WI38 (cell line): ENCODE data around the gene SLC7A4.
"Not testable (repeated sequence)": the region's sequence is repeated elsewhere in the genome, so short reads cannot be mapped to it uniquely, and the experiment has no call there.

Experiments
- H3K4me3 ChIP-seq: 2 replicates; pipeline ENCODE4 v1.5.1; 2011; ENCODE audit warnings: low read depth, mild to moderate bottlenecking, control low read depth, low read length
- TF ChIP-seq, protein P1 (sequence below): IDR thresholded peaks from 2 replicates; pipeline ENCODE4 v1.5.1; 2012; ENCODE audit warnings: low read depth, mild to moderate bottlenecking, control low read depth, low read length

The SLC7A4 gene

DNA sequence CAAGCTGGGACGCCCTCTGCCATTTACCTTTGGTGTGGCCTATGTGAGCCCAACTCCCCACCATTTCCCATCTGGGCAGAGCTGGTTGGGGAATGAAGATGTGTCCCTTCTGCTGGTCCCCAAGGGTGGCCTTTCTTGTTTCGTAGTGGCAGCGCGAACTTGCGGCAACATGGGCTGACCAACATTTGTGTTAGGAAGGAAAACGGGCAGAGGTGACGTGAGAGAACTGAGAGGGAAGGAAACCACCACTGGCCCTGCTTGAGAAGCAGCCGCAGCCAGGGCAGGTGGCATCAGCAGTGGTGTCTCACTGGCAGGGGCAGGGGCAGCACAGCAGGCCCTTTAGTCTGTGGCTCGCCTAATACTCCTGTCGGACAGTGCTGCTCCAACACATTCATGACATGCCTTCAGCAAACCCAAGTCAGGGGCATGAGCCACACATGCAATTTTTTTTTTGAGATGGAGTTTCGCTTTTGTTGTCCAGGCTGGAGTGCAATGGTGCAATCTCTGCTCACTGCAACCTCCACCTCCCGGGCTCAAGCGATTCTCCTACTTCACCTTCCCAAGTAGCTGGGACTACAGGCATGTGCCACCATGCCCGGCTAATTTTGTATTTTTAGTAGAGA is 43.3 kb upstream of the SLC7A4 start:
- H3K4me3 ChIP-seq, result no peak overlapping the region
- TF ChIP-seq, protein P1, sequence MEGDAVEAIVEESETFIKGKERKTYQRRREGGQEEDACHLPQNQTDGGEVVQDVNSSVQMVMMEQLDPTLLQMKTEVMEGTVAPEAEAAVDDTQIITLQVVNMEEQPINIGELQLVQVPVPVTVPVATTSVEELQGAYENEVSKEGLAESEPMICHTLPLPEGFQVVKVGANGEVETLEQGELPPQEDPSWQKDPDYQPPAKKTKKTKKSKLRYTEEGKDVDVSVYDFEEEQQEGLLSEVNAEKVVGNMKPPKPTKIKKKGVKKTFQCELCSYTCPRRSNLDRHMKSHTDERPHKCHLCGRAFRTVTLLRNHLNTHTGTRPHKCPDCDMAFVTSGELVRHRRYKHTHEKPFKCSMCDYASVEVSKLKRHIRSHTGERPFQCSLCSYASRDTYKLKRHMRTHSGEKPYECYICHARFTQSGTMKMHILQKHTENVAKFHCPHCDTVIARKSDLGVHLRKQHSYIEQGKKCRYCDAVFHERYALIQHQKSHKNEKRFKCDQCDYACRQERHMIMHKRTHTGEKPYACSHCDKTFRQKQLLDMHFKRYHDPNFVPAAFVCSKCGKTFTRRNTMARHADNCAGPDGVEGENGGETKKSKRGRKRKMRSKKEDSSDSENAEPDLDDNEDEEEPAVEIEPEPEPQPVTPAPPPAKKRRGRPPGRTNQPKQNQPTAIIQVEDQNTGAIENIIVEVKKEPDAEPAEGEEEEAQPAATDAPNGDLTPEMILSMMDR, result no peak

DNA sequence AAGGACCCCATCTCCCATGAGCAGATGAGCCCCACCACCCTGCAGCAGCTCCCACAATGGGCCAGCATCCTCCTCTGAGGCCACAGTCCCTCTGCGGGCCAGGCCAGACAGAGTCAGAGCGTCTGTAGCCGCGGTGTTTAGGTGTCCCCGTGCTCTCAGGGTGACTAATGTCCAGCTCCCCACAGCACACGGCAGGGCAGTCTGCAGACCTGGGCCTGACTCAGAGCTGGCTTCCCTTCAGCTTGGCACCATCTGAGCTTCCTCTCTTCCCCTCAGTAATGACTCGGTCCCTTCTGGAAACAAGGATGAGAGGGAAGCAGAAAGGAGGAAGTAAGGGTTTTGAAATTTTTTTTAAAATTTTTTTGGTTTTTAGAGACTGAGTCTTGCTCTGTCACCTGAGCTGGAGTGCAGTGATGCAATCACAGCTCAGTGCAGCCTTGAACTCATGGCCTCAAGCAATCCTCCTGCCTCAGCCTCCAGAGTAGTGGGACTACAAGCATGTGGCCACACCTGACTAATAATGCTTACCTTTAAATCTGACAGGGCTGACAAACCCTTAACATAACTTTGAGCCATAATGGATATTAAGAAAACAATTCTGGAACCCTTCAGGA is 41.8 kb upstream of the SLC7A4 start:
- TF ChIP-seq, protein P1, result no peak
- H3K4me3 ChIP-seq, result no peak overlapping the region

DNA sequence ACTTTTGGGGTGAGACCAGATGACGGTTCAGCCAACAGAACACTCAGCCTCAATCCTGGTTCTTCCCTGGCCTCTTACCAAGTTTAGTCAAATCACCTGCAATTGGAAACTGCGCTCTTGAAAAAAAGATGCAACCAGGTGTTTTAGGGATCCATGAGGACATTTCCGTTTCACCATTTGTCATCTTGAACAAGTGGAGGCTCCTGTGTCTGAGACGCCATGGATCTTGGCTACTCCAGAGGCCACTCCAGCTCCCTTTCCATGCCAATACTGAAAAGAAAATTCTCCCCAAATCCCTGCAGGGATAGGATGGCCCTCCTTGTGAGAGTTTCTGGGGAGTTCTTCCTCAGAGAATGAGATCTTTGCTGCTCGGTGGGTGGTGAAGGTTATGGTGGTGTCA is 41.1 kb upstream of the SLC7A4 start:
- no peak overlapping the region for H3K4me3 ChIP-seq
- TF ChIP-seq, protein P1, result no peak

DNA sequence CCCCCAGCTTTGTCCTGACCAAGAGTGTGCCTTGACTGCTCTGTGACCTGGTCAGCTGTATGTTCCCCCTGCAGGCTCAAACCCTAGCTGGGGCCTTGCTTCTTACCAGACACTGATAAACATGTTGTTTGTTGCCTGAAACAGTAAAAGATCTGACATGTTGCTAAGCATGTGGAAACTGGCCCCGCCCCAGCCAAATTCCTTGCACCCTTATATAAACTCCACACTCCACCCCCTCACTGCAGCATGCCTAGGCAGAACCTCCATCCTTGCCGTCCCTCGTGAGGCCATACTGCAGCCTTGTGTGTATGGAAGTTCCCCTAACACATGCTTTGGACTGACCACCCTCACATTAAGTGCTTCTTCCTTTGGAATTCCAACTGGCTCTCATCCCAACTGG is 40.7 kb upstream of the SLC7A4 start:
- TF ChIP-seq, protein P1, result no peak
- no peak overlapping the region for H3K4me3 ChIP-seq

DNA sequence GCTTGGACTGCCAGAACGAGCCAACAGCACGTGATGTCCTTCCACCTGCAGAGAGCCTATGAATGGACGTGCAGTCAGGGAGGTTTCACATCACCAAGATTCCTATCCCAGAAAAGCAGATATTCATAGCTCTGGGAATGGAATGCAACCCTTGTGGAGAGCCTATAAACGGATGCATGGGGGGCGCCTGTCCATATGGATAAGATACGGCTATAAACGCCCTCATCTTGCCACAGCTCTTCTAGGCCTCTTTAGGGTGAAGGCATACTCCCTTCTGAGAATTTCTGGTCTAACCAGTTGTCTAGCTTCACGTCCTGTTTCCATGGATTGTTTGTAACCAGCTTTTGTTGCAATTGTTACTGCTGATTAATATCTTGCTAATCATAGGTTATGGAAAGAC is 39.4 kb upstream of the SLC7A4 start:
- not testable (repeated sequence) for H3K4me3 ChIP-seq

DNA sequence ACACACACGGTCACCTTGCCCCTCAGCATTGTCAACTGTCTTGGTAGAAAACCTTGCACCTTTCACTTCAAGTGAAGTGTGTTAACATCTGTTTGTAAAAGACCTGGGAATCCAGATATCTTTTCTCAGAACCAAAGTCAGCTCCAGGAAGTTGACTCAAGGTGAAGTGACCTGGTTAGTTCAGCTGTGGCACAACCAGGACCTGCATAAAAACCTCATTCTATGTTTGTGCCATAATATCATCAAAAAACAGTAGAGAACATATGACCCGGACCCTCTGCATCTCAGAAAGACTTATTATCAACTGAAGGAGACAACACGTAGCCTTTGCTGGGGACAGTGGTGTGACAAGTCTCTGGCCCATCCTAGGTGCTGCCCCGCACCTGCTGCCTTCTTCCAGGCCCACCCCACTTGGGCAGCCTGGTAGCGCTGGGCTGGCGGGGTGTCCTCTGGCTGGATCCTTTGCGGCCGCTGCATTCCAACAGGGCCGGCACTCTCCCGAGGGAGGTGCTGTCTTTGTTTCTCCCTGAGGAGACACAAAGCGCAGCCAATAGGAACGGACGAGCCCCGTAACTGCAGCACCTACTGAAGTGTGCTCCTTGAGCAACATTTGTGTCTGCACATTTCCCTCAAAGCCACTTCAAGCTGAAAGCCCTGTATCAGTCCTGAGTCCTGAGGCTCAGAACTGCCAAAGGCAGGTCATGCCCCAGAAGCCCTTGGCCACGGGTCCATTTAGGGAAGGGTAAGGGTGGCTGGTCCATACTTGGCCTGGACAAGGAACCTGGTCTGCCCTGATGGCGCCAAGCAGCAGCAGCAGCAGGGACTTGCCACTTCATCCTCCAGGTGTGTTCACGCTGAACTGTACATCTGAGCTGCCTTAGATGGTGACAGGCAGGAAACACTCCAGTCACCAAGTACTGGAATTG is 38.6 kb upstream of the SLC7A4 start:
- TF ChIP-seq, protein P1, result no peak
- H3K4me3 ChIP-seq, result no peak overlapping the region

DNA sequence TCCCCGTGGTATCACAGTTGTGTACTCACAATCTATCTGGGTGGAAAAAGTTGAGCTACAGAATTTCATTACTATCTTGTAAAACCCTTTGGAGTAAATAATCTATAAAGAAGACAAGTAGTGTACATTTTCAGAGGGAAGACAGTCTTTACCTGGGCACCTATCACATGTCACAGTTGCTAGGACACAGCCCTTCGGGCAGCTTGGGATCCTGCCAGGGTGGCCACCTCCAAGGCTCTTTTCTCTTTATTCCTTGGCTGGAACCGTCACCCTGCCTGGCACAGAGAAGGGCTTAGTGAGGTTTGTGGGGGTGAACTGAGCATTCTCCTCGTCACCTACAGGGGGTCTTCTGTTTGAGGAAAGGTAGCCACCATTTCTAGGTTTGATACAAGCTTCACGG is 37.0 kb upstream of the SLC7A4 start:
- no peak overlapping the region for H3K4me3 ChIP-seq
- TF ChIP-seq, protein P1, result no peak
